ENCODE results near the gene OR2Z1.

GRCh38 chr19:8731428-8732169 is 10.2 kb downstream of the OR2Z1 start:
- TF ChIP-seq CTCF (conservative IDR thresholded peaks at IDR 0.05; ENCODE audit: low read depth, low read length) (no peak), EZH2 (IDR thresholded peaks at IDR 0.05; ENCODE audit: borderline replicate concordance, low read depth, low read length, poor library complexity, severe bottlenecking) (no peak)

Measured in A673 (cell line).